GM21717 (cell line): ENCODE data around the gene MAP2K5.

Experiments
- ATAC-seq: cut with Tn5 transposase; IDR thresholded peaks from one replicate; pipeline ENCODE4 v1.9.1; 2021; ENCODE audit warnings: mild to moderate bottlenecking, moderate library complexity; ENCODE audit not compliant: unreplicated experiment

Gene MAP2K5

GRCh38 chr15:67556976-67557570, 14.6 kb downstream of the MAP2K5 start:
- no peak for ATAC-seq

- ATAC-seq = no peak
Measured at GRCh38 chr15:67558502-67558901, 16.0 kb downstream of the MAP2K5 start.

- no peak for ATAC-seq
Measured at GRCh38 chr15:67559158-67559557, 16.7 kb downstream of the MAP2K5 start.

GRCh38 chr15:67559576-67559975, 17.1 kb downstream of the MAP2K5 start:
- ATAC-seq = no peak

DNA sequence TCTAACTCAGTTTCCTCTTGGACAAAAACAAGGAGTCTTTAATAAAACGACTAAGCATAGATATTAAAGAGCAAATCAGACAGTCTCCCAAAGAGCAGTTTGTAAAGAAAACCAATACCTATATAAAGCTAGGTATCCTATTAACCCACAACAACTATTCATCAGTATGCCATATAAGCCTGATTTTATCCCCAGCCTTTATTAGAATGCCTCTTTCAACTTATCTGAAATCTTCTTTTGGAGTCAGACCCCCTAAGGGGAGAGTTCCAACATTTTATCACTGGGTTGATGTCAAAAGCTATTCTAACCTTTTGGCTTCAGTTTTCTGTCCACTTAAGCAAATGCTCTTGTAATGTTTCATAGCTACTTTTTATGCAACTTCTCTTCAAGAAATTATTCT, 17.8 kb downstream of the MAP2K5 start:
- ATAC-seq = no peak

GRCh38 chr15:67563092-67563491, 20.6 kb downstream of the MAP2K5 start:
- ATAC-seq = no peak

- ATAC-seq = peak; percentile 82
Measured at GRCh38 chr15:67564021-67564967, 21.8 kb downstream of the MAP2K5 start.

DNA sequence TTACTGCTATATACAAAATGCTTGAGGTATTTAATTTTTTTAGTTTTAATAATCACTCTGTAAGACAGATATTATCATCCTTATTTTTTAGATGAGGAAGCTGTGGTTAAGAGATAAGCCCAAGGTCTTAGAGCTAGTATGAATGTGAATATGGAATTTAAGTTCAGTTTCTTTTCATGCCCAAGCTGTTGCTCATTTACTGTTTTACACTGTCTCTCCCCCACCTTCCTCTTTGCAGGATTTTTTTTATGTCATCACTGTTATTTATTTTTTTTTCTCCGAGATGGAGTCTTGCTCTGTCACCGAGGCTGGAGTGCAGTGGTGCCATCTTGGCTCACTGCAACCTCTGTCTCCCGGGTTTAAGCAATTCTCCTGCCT, 22.5 kb downstream of the MAP2K5 start:
- ATAC-seq = peak; percentile 33

DNA sequence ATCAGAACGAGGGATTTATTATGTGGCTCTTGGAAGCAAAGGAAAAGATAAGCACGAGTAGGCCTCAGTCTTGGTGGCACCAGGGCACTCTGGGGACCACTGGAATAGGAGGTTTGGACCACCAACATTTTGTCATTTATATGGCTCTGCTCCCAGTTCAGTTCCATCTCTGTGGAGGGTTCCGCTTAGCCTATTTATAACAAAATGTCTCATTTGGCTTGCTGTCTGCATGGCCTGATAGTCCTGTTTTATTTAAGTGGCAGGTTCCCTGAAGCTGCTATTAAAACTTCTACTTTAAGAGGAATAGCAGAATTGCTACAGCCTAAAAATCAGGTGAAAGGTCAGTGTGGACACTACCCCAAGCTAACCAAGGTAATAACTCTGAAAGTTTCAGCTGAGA, 27.2 kb downstream of the MAP2K5 start:
- ATAC-seq = no peak

DNA sequence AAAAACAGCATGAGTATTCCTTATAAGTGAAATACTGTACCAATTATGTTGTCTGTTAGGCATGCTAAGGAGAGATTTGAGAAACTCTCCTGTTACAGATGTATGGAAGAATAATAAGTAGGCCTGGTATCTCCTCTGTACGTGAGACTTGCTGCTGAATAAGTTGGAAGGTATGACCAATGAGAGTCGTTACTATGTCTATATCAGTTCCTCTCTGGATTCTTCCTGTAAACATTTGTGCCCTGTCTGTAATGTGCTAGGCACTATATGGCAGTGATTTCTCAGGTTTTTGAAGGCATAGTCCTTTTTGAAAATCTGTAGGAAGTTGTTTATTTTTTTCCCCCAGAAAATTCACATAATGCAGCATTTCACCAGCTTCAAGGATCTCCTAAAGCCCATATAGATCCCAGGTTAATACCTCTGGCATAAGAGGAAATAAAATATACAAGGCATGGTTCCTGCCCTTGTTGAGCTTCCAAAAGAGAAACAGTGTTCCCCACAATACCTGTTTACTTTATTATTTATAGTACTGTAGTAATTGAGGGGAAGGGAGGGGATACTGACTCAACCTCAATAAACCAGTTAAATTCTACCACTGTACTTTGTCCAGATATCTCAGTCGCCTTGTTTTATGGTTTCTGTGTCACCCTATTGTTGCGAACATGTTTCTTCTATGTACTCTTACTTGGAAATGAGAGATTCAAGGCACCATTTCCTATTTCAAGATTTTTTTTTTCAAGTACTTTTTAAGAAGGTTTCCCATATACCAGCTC, 28.6 kb downstream of the MAP2K5 start:
- no peak for ATAC-seq

GRCh38 chr15:67571648-67572415, 29.3 kb downstream of the MAP2K5 start:
- ATAC-seq = no peak

- no peak for ATAC-seq
Measured at GRCh38 chr15:67573194-67573593, 30.7 kb downstream of the MAP2K5 start.

DNA sequence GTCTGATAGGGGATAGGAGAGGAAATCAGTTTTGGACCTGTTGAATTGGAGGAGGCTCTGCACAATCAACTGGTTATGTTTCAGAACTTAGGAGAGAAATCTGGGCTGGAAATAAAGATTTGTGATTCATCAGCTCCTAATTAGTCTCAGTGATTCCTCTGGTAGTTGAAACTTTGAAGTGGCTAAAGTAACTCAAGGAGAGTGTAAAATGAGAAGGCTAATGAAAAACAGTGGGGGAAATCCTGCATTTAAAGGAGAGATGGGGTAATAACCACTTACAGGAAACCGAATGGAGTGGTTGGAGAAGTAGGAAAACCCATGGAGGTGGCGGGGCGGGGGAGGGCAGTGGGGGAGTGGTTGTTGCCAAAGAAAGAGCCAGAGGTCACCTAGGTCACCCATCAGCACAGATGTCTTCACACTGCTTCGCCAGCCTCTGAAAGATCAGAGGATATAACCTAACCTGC, 32.6 kb downstream of the MAP2K5 start:
- ATAC-seq = no peak

- ATAC-seq = no peak
Measured at GRCh38 chr15:67578020-67578600, 35.6 kb downstream of the MAP2K5 start.

DNA sequence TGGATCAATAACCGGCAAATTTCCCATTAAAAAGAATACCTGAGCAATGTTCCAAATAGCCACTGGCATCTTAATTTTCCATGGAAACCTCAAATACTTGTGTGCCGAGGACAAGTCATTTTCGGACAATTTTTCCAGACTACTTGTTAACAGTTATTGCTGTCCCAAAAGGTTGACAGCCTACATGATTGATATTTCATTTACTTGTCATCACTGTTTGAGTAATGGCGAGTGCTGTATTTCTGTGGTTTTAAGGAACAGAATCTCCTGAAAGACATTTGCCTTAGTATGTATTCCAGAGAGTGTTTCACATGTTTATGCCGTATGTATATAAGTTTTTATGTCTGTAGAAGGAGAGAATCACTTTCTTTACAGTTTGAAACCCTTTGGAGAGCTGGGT, 36.7 kb downstream of the MAP2K5 start:
- ATAC-seq = no peak

DNA sequence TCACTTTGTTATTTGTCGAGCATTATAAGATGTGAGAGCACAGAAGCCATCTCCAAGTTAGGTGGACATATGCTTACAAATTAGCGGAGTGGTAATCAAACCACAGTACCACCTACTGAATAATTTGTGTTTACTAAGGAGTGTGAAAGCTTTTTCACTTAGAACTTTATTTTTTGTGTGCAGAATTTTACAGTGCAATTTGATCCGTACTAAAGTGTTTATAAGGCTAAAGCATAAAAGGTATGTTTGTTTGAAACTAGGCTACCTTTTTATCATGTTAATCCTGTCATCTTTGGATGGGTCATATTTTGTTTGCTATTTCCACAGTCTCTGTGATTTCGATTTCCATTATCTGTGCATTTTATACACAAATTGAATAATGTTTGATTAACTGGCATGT, 37.5 kb downstream of the MAP2K5 start:
- ATAC-seq = no peak

DNA sequence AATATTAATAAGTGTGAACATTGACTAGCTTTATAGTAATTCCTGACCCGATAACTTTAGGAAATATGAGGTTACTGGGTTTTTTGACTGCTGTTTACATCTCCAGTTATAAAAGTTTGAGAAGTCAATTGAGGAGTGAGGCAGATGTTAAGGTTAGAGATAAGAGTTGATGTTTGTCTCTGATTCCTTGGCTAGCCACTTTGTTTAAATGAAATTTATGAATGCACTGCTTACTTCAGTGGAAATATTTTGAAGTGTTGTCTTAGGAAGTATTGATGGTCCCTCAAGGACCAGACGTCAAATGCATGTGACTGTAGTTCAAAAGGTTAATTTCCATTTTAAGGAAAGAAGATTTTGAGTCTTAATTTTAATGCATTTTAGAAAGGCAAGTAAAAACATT, 41.7 kb downstream of the MAP2K5 start:
- ATAC-seq = no peak

DNA sequence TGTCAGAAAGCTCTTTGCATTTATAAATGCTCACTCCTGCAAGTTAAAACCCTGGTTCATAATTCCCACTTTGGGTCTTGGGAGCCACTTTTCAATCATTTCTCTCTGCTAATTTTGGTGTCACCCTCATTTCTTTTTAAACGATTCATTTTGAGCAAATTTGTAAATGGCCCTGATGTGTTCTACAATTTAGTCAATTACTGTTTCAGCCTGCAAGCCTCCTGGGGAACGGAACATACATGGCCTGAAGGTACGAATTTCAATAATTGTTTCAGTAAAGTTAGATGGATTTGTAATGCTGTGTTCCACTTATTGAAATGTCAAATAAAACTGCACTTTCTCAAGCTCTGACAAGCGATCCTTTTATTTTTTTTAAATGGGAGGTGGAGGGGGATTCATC, 43.2 kb downstream of the MAP2K5 start:
- no peak for ATAC-seq

DNA sequence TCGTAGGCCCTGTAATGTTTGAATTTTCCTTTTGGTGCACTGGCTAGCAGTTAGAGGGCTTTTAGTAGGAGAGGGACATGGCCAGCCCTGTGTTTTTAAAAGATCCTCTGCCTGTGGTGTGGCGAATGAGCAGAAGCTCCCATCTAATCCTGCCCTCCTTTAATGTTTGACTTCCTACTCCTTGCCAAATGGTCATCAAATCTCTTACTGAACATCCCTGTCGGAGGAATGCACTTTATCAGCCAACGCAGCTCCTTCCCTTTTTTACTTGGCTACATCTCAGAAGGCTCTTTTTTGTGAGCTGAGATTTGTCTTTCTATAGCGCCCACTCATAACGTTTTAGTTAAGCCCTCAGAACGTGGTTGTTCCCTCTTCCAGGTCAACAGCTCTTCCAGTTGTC, 44.8 kb downstream of the MAP2K5 start:
- ATAC-seq = no peak

- no peak for ATAC-seq
Measured at GRCh38 chr15:67587754-67588153, 45.3 kb downstream of the MAP2K5 start.
